ENCODE measurements around the gene TMEM178B. TPM values are rescaled to one million over a fixed set of nuclear protein-coding genes. Genes with fewer than 3 reads are reported as not detected.

Gene TMEM178B
- total RNA-seq, 1 donor from 2014 or later, result 35.9 TPM

DNA sequence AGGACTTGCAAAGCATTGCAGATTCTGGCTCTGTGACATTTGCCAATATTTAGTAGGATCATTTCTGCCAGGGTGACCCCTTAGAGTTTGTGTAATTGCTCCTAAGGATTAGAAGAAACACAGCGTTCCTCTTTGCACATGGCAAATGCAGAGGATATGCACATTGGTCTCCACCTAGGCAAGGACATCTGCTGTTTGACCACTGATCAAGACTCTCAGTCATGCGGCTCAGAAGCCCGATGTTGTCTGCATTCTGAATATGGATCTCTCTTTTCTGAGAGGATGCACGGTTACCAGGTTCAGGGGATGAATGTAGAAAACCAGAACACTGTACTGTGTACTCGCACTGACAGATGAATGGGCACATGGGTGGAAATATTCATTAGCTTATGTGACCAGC is 296.8 kb downstream of the TMEM178B start:
- H3K27ac ChIP-seq (replicated peaks), result peak overlapping the region; percentile 89

DNA sequence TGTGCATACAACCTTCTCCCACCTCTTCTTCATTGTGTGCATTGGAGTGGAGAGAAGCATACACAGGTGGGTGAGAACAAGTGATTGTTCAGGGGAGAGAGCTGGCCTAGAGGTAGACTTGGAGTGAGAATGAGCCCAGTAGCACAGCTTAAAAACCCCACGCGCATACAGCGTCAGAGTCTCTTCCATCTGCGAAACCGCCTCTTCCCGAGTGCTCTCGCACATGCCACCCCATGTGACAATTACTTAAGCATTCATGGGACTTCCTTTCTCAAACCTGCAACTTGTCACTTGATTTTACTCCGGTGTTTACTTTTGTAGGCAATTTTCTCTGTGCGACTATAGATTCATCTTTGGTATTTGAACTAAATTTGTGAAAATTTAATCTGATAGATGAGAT is 300.6 kb downstream of the TMEM178B start:
- DNase-seq, result no peak
- H3K27ac ChIP-seq (replicated peaks), result no peak overlapping the region
- H3K4me1 ChIP-seq, result peaks cover 47% of the 10 kb centered on the region
- no peaks in the 10 kb centered on the region for H3K36me3 ChIP-seq
- peaks cover 9% of the 10 kb centered on the region for H3K9me3 ChIP-seq (replicated peaks)
- intact Hi-C loops (cut with micrococcal nuclease), result no loop called here
- TF ChIP-seq, protein P1, sequence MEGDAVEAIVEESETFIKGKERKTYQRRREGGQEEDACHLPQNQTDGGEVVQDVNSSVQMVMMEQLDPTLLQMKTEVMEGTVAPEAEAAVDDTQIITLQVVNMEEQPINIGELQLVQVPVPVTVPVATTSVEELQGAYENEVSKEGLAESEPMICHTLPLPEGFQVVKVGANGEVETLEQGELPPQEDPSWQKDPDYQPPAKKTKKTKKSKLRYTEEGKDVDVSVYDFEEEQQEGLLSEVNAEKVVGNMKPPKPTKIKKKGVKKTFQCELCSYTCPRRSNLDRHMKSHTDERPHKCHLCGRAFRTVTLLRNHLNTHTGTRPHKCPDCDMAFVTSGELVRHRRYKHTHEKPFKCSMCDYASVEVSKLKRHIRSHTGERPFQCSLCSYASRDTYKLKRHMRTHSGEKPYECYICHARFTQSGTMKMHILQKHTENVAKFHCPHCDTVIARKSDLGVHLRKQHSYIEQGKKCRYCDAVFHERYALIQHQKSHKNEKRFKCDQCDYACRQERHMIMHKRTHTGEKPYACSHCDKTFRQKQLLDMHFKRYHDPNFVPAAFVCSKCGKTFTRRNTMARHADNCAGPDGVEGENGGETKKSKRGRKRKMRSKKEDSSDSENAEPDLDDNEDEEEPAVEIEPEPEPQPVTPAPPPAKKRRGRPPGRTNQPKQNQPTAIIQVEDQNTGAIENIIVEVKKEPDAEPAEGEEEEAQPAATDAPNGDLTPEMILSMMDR (IDR thresholded peaks at IDR 0.05; ENCODE audit: borderline replicate concordance), result no peak
- H3K27me3 ChIP-seq (ENCODE audit: low read depth), result no peaks in the 10 kb centered on the region
- H3K4me3 ChIP-seq, result no peak overlapping the region

More for the DNA sequence above, 296.8 kb downstream of the TMEM178B start:
- H3K9me3 ChIP-seq (replicated peaks), result no peaks in the 10 kb centered on the region
- H3K27me3 ChIP-seq (ENCODE audit: low read depth), result no peaks in the 10 kb centered on the region
- TF ChIP-seq, protein P1 (IDR thresholded peaks at IDR 0.05; ENCODE audit: borderline replicate concordance), result no peak
- H3K4me3 ChIP-seq, result no peak overlapping the region
- intact Hi-C loops (cut with micrococcal nuclease), result no loop called here
- DNase-seq, result no peak
- H3K4me1 ChIP-seq, result peaks cover 64% of the 10 kb centered on the region
- H3K36me3 ChIP-seq, result no peaks in the 10 kb centered on the region

DNA sequence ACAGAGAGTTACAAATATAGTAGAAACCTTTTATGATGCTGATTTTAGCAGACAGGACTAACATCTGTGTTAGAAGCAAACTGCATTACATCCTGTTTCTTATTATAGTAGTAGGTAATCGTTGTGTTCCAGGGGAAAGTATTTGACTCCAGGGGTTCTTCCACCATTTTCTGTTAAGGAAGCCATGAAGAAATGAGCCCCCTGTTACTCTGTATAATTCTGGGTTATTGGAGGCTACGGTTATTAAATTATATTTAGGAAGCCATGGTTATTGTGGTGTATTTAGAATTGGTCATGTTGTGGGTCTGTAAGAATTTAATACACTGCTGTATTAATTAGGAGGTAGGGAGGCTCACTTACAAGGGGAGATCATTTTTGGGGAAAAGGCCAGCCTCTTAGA is 301.6 kb downstream of the TMEM178B start:
- Histone ChIP-seq H3K36me3 (no peaks in the 10 kb centered on the region), H3K4me1 (peaks cover 39% of the 10 kb centered on the region), H3K9me3 (replicated peaks) (peaks cover 9% of the 10 kb centered on the region), H3K4me3 (no peak overlapping the region), H3K27me3 (ENCODE audit: low read depth) (no peaks in the 10 kb centered on the region), H3K27ac (replicated peaks) (no peak overlapping the region)
- TF ChIP-seq, protein P1 (IDR thresholded peaks at IDR 0.05; ENCODE audit: borderline replicate concordance), result no peak
- intact Hi-C loops (cut with micrococcal nuclease), result no loop called here
- no peak for DNase-seq

DNA sequence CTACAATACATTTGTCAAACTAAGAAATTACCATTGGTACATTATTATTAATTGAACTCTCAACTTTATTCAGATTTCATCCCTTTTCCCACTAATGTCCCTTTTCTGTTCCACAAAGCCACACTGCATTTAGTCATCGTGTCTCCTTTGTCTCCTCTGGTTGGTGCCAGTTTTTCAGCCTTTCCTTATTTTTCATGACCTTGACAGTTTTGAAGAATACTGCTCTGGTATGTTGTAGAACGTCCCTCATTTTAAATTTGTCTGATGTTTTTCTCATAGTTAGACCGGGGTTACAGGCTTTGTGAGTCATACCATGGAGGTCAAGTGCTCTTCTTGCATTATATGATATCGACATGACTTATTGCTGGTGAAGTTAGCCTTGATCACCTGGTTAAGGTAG is 304.0 kb downstream of the TMEM178B start:
- H3K4me1 ChIP-seq, result peaks cover 36% of the 10 kb centered on the region
- H3K4me3 ChIP-seq, result no peak overlapping the region
- H3K36me3 ChIP-seq, result no peaks in the 10 kb centered on the region
- TF ChIP-seq, protein P1 (IDR thresholded peaks at IDR 0.05; ENCODE audit: borderline replicate concordance), result no peak
- H3K27me3 ChIP-seq (ENCODE audit: low read depth), result no peaks in the 10 kb centered on the region
- peak overlapping the region; percentile 36 for H3K27ac ChIP-seq (replicated peaks)
- DNase-seq, result no peak
- peaks cover 9% of the 10 kb centered on the region for H3K9me3 ChIP-seq (replicated peaks)
- intact Hi-C loops (cut with micrococcal nuclease), result no loop called here

DNA sequence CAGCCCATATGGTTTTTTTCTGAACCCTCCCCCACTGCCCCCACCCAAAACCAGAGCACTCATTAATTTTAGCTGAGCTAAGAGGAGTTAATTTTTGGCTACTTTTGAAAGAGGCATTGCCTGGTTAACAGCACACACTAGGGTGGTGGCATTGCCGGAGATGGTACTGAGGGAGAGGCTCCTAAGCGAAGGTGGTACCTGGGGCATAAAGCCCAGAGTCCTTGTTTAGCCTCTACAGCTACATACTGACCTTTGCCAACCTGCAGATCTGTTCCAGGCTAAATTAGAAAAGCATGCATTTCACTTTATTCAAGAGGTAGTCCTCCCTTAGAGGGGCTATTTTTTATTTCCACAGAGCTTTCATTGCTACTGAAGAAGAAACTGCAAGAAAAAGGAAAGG is 304.5 kb downstream of the TMEM178B start:
- no peak for DNase-seq
- peaks cover 36% of the 10 kb centered on the region for H3K4me1 ChIP-seq
- intact Hi-C loops (cut with micrococcal nuclease), result no loop called here
- peaks cover 10% of the 10 kb centered on the region for H3K9me3 ChIP-seq (replicated peaks)
- TF ChIP-seq, protein P1 (IDR thresholded peaks at IDR 0.05; ENCODE audit: borderline replicate concordance), result no peak
- H3K27ac ChIP-seq (replicated peaks), result peak overlapping the region; percentile 36
- no peaks in the 10 kb centered on the region for H3K27me3 ChIP-seq (ENCODE audit: low read depth)
- no peak overlapping the region for H3K4me3 ChIP-seq
- H3K36me3 ChIP-seq, result no peaks in the 10 kb centered on the region

Measured in left ventricle myocardium inferior (tissue), 1 donor.